NCI-H82 (cell line): ENCODE results near the gene CDH13.

ENCODE experiments used
- DNase-seq: peaks from one replicate; lab custom pipeline; 2025; lab: John Stamatoyannopoulos, UW

CDH13 gene

DNA sequence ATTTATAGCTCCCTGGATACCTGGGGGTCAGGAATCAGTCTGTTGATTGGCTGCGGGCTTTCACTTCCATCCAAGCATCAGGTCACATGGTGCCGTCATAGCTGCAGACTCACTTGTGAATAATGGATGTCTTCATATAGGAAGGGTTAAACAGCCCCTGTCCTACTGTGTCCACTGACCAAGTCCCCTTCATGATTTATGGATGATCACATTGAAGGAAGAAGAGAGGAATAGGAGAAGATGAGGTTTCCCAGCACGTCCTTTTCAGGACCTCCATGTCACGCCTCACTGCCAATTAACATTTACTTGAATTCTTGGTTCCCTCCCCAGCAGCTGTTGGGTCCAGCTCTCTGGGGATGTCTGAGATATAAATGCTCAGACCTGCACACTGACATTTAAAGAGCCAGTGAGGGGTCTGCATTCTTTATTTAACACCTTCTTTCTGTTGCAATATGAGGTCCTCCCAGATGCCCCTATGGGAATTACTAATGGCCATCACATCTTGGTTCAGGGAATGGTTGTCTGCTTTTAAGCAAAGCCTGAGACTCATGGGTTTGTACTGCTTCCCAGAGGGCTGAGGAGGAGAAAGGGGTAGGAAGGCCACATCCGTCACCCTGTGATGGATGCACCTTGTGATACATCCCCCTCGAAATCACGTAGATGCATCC, 950.4 kb downstream of the CDH13 start:
- DNase-seq: no peak

DNA sequence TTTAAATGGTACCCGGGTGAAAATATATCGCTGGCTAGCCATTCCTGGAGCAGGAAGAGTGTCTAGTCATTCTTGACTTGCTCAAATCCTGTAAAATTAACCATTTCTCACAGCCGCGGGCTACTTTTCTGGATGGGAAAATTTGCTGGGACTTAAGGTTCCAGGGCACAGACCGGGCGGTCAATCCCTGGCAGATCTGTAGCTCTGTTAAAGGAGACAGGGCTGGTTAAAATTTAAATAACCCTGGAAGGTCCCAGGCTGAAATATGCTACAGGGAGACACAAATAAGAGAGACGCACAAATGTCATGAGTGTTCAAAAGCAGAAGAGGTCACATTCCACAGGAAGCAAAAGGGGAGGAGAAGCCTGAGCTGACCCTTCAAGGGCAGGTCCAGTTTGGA, 951.4 kb downstream of the CDH13 start:
- DNase-seq: no peak

DNA sequence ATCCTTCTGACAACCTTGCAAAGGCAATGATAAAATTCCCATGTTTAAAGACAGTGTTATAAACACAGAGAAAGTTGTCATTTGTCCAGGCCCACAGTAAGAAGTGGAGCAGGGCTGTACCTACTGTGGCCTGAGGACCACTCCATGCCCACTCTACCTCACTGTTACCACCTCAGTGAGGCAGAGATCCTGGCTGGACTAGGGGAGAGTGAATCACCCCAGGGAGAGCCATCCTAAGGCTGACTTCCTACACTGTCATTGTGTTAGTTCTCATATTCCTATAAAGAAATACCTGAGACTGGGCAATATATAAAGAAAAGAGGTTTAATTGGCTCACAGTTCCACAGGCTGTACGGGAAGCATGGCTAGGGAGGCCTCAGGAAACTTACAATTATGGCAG, 952.3 kb downstream of the CDH13 start:
- DNase-seq: no peak

DNA sequence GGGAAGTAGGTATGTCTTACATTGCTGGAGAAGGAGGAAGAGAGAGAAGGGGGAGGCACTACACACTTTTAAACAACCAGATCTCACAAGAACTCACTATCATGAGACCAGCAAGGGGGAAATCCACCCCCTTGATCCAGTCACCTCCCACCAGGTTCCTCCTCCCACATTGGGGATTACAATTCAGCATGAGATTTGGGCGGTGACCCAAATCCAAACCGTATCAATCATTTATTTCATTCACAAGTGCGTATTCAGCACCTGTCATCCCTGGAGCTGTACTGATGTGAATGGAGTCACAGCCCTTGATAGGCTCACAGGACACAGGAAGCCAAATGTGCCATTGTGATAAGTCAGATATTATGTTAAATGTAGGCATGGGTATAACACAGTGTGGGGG, 952.7 kb downstream of the CDH13 start:
- DNase-seq: peak; percentile 42

DNA sequence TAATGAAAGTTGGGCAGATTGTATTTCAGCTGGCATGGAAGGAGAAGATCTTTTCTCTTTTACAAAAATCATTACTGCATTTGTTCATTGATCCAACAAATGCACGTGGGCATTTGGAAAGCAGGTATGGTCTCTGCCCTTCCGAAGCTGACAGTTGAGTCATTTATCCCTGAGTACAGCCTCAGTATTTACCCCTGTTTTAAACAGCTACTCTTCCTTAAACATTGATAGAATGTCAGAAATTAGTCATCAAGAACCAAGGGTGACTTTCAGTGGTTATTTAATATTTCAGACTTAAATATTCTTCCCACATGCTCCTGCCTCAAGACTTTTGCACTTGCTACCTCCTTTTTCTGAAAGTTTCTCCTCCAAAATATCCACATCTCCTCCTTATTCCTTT, 954.3 kb downstream of the CDH13 start:
- DNase-seq: no peak

DNA sequence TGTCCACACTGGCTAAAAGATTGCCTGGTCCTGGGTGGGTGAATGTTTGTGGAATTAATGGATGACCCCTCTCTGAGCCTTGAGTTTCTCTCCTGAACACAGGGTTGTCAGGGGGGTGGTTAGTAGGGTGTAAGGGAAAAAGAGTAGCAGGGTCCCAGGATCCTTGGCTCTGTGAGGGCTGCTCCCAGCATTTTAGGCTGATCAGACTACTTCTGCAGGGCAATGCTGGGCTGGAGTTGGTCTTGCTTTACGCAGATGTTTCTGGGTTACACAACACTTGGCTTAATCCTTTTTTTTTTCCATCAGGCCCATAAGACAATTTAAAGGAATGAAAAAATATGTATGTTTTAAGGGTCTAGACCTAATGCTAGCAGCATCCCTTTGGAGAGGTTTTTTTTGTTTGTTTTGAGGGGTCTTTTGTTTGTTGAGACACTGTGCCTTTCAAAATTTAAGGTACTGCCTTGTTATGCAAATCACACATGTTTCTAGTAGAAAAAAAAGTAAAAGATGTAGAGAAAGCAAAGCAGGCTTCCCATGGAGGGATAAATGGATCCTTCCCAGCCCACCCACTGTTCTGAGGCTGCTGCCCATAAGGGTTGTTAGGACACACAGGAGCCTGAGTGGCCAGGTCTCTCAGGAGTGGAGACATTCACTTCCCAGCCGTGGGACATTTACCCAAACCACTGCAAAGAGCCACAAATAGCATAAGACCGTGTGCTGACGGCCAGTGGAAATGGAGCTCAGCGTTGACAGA, 955.4 kb downstream of the CDH13 start:
- no peak for DNase-seq

DNA sequence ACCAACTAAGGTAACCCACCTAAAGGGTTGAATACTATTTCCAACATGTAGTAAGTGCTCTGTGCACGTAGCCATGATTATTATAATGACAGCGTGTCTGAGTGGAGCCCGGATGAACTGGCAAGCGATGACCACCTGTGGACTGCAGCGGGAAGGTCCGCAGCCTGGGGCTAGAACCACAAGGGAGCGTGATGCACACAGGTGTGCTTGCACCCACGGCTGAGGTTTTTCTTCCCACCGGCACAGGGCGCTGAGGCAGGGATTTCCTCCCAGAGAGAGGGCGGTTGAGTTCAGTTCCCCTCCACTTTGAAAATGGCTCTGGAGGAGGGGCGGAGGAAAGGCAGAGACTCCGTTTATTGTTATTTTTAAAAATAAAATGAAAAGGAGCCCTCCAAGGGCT, 959.3 kb downstream of the CDH13 start:
- no peak for DNase-seq

DNA sequence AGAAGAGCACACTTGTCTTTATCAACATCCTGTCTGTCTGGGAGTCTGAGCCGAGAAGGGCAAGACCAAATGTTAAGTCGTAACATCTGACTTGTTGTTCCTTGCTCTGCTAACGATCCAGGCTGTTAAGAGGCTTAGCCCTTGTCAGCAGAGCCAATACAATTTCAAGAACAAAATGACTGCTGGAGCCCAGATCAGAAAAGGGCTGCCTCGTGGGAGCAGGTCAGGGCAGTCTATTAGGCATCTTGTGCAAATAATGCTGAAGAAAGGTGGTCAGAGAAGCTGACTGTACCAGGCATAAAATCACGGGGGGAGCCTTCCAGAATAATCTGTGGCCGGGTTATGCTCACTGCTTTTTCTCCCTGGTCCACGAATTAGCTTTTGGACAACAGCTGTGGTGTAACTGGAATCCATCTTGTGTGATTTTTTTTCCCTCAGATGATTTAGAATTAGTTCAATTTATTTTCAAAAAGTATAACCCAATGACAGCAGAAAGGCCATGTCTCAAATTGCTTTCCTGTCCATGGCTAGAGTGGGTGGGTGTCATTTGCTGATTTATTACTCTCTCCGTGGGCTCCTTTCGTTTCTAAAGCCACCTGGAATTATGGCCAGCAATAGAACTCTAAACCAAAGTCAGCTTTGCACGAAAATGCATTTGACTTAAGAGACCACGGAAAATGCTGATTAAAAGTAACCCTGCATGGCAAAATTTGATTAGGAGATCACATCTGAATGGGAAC, 959.9 kb downstream of the CDH13 start:
- DNase-seq: peak; percentile 93

DNA sequence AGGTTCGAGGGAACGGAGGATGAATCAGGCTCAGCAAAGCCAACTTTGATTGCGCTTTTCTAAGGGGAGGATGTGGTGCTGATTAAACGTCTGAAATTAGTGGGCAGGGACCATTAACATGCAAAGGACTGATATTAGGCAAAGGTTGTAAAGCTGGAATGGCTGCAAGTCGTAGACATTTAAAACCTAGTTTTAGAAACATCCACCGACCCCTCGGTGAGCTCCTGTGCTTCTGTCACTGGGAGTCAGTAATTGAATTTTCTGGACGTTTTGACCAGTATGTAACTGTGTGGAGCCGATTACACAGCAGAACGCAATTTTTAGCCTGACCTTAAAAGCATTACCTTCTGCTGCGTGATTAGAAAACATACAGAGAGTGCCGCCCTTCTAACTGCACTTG, 960.4 kb downstream of the CDH13 start:
- peak; percentile 37 for DNase-seq

DNA sequence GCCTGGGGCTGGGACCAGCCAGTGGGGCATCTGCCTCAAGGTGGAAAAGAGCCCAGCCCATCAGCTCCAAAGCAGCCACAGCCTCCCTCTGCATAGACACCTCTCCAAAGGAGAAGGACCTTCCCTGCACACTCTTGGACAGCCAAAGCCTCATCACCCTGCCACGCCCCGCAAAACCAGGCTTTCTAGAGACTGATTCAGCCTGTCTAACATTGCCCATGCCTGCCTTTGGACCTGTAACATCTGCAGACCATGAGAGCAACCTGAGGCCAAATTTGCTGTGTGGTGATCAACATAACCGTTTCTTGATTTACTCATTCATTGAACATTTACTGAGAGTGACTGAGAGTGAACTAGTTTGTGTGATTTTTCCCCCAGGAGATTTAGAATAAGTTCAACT, 961.3 kb downstream of the CDH13 start:
- no peak for DNase-seq

DNA sequence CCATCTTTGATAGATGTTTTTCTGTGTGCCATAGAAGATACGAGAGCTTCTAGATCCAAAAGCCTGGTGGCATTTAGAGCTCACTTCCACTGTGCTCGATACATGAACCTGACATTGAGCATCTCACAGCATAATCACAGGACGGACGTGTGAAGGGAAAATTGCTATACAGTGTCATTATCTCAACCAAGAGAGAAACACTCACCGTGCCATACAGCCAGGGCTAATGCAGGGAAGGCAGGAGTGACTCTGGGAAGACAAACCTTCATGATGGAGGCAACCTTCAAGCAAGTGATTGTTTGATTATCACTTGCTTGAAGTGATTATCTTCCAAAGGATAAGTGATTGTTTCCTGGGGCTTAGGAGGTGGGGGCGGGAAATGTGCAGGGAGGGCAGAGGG, 962.8 kb downstream of the CDH13 start:
- DNase-seq: peak; percentile 36

DNA sequence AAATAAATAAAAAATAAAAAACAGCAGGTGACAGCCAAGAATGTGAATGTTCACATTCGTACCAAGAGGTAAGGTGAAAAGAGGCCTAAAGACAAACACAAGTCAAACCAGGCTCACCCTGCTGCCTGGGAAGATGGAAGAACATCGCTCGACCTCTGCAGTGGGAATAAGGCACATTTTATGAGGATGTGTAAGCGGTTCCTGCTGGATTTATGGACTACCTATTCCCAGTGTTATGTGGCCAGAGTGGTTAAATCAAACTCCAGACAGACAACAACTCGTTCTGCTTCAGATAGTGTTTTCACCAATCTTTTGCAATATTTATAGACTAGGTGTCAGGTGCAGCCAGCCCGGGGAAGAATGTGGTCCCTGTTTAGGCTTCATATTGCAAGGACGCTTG, 966.0 kb downstream of the CDH13 start:
- no peak for DNase-seq

DNA sequence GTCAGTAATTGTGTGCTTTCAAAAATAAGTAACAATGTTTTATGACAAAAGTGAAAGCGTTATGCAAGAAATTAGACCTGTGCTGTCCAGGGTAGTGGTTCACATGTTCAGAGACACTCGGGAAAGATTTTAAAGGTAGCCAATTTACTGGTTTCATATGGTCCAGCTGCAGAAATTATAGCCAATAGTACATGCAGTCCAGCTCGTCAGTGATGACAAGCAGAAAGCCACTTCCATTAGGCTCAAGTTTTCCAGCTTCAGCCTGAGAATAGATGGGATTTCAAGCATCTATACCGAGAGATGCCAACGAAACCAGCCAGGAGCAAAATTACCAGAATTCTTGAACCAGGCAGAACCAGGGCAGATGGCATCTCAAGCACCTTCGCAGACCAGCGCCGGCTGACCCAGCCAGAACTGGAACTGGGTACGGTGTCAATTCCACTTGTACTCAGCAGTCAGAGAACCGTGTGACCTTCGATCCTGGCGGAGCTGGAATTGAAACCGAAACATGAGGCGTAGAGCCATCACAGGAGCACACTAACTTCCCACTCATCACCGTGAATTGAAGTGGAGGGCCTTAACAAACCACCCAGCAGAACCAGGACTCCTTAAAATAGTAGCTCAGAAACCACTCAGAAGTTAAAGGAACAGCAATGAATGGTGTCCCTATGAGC, 973.2 kb downstream of the CDH13 start:
- no peak for DNase-seq

DNA sequence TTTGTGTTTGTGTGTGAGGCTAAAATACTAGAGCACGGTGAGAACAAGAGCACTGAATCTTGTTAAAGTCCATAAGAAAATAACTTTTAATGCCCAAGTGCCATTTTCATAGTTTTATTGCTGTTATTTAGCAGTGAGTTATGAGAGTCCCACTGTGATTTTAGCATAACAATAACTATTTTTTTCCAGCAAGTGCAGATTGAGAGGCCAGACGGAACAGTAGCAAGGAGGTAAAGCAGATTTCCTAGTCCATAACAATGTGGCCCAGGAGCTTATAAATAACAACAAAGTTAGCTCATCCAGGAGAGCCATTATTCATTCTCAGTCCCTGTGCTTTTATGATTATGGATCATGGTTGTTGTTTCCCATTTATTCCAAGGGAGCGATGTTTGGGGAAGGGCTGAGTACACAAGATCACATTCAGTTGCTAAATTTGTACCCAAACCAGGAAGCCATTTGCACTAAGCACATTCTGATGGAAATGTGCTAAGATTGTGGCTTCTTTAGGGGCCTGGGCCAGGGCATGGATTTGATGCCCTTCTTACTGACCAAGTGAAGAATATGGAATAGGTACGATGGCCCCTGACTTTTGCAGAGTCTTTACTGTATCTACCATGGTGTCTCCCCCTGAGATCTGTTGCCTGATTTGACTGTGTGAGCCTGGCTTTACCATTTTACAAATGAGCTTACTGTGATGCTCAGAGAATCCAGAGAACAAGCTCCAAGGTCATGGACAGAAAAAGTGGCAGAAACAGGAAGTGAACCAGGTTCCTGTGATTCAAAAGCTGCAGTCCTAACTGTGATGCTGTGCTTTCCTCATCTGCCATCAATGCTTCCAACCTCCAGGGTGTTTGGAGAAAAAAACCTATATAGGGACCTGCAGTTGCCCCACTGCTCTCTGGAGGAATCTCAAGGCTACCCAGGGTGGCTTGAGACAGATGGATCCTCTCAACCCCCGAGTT, 976.3 kb downstream of the CDH13 start:
- no peak for DNase-seq

DNA sequence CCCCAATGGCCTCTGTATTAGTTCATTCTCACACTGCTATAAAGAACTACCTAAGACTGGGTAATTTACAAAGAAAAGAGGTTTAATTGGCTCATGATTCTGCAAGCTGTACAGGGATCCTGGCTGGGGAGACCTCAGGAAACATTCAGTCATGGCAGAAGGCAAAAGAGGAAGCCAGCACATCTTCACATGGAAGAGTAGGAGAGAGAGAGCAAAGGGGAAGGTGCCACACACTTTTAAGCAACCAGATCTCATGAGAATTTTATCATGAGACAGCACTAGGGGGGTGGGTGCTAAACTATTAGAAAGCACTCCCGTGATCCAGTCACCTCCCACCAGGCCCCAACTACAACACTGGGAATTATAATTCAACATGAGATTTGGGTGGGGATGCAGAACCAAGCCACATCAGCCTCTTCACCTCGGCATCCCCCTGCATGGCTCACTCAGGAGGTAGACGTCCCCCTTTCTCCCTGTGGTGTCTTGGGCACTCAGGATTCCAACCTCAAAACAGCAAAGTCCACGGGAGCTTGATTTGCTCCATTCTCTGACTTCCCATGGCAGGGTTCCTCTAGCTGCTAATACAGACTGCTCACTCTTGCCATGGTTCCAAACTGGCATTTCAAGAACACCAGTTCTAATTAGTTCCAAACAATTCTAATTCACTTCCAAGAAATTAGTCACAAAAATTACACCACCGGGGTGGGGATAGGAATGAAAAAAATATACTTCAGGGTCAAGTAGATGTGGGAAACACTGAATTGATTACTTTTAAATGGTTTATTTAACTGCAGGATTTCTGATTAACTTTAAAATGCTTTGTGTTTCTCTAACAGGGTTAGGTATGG, 977.2 kb downstream of the CDH13 start:
- no peak for DNase-seq

DNA sequence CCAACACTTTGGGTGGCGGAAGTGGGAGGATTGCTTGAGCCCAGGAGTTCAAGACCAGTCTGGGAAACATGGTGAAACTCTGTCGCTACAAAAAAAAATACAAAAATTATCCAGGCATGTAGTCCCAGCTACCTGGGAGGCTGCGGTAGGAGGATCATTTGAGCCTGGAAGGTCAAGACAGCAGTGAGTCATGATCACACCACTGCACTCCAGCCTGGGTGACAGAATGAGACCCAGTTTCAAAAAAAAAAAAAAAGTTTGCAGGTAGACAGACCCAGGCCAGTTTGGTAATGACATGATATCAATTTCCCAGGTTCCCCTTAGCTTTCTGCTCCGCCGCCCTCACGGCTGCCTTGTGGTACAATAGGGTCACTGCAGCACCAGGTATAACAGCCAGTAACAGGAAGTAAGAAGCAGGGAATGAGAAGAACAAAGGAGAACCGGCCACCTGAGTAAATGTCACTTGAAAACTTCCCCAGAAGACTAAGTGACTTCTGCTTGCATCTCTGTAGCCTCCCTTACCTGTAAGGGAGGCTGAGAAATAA, 979.8 kb downstream of the CDH13 start:
- no peak for DNase-seq

DNA sequence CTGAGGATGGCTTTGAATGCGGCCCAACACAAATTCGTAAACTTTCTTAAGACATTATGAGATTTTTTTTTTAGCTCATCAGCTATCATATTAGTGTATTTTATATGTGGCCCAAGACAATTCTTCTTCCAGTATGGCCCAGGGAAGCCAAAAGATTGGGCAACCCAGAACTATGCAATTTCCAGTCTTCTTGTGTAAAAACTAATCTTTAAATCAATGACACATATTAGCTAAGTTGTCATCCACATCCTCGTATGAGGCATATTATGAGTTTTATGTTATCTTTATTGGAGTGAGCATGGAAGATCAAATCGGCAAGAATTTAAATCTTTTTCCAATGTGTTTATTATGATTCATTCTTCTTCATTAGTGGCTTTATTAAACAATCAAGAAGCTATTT, 982.4 kb downstream of the CDH13 start:
- no peak for DNase-seq

DNA sequence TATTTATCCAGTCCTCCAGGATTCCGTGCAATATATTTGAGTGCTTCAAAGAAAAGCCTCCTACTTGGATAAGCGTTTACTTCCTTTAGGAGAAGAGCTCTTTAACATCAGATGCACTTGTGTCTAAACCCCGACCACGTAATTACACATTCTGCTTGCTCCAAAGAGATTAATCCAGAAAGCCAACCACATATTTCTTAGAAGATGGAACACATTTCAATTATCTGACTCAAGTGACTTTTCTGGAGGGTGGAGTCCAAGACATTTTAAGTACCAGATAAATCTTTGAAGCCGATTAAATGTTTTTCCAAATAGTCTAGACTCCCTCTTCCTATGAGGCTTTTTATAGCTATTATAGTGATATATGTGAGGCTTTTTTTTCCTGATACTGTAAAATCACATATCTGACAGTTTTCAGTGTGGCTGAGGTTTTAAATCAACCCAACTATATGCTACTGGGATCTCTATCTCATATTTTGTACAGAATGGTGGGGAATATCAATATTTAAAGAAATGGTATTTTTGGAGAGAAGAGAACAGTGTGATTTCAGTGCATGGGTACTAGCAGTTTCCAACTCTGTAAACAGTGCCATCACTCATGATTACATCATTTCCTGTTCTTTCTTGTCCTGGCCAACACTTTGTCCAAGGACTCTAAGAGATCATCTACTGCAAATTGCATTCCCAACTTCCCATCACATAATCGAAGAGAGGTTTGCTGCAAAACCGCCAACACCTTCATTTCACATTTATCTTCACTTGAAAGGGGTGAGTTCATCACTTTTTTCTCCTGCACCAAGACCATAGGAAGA, 988.6 kb downstream of the CDH13 start:
- no peak for DNase-seq

DNA sequence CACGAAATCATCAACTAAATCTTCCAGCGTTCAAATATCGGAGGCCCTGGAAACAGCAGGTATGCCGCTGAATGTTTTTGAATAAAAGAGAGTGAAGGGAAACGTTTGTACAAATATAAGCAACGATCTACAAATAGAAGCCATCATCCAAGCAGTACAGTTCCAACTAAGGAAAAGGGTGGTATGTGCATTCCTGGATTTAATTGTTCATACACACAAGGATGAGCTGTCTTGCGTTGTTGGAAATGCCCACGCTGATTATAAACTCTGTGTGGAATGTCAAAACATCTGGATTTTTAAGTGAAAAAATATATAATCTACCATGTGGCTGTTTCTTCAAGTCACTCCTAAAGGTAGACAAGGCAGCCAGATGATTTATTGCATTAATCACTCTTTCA, 989.2 kb downstream of the CDH13 start:
- no peak for DNase-seq
